GM21529 (cell line): Measurements from ENCODE around the gene PXT1.
"Not testable (repeated sequence)": the region's sequence is repeated elsewhere in the genome, so short reads cannot be mapped to it uniquely, and the experiment has no call there.

Experiments
- ATAC-seq: cut with Tn5 transposase; IDR thresholded peaks from one replicate; pipeline ENCODE4 v1.9.1; 2021; ENCODE audit not compliant: unreplicated experiment

PXT1 gene, protein sequence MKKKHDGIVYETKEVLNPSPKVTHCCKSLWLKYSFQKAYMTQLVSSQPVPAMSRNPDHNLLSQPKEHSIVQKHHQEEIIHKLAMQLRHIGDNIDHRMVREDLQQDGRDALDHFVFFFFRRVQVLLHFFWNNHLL

DNA sequence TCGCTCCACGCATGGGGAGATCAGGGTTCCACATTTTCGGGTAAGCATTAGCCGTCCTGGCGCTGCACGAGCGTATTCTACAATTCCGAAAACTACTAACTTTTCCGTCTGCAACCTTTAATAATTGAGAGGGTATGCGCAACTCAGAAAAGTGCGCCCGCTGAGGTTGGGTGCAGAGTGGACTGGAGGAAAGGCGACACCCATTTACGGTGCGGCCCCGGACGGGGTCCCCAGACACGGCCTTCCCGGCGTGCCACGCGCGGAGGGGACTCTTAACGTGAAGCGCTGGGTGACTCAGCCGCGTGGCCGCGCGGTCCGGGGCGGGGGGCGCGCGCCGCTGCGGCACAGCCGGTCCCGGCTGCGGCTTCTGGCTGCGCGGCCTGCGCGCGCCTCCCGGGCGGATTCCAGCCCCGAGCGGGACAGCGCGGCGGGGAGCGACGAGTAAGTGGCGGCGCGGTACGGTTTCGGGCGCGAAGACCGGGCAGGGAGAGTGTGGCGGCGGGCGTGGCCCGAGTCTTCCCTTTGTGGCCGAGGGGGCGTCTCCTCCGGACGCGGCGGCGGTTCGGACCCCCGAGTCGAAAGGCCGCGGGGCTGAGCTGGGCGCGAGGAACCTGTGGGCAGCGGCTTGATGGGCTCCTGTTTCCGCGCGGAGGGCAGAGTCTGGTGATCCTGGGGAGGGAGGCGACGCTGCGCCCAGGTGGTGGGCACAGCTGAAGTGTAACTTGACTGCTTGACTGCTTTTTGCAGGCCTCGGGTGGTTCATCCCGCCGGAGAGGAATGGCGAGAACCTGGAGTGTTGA lies at the start of gene PXT1, which contains the start of gene KCTD20:
TSS of gene PXT1 (minus strand) at position 184 of the 800 bp plus-strand sequence. CDS start 16,772 bp downstream, outside the sequence.
TSS of gene KCTD20 (plus strand) at position 330 of the 800 bp plus-strand sequence. CDS start 27,098 bp downstream, outside the sequence.
- peak; percentile 74 for ATAC-seq

DNA sequence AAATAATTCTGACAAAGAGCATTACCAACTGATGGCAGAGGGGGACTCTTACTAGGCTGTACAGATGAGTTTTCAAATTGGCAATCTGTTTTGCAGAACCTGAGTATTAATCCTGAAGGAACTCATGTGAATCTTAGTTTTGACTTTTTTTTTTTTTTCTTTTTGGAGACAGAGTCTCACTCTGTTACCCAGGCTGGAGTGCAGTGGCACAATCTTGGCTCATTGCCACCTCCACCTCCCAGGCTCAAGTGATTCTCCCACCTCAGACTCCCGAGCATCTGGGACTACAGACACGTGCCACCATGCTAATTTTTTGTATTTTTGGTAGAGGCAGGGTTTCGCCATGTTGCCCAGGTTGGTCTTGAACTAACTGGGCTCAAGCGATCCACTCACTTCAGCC lies 49.4 kb upstream of the PXT1 start:
- ATAC-seq, result no peak

DNA sequence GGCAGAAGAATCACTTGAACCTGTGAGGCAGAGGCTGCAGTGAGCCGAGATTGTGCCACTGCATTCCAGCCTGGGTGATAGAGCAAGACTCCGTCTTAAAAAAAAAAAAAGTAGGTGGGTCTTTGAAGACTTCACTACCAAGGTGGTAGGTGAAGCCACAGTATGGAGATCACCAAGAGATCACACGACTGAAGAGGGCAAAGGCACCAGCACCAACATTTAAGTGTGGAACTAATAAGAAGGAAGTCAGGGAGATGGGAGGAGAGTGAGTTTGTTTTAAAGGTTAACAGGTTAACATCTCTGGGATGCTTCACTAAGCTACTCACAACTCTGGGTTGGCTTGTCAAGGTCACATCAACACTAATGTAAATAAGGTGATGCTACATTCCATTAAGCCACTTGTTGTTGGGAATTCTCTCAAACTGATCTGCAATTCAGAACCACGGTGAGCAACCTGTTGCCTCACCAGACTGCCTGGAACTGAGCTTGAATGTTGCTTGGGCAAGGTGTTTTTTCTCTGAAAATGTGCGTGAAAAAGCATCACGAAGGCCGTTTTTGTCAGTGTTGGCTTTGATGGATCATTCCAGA lies 48.8 kb upstream of the PXT1 start:
- ATAC-seq, result no peak

DNA sequence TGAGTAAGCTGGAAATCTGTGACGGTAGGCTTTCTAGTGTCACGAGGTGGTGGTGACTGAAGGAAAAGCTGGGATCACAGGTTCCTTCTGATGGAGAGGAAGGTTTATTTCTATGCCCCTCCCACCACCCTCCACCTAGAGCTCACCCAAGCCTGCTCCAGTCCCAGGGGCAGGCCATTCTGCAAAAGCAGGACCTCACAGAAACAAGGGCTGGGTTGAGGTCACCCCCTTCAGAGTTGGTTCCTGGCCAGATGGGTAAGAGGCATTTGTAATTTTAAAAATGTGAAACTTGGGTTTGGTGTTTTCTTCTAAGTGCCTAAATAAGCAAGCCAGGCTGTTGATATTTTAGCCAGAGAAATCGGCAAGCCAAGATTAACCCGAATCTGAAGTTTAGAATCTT lies 46.8 kb upstream of the PXT1 start:
- no peak for ATAC-seq

DNA sequence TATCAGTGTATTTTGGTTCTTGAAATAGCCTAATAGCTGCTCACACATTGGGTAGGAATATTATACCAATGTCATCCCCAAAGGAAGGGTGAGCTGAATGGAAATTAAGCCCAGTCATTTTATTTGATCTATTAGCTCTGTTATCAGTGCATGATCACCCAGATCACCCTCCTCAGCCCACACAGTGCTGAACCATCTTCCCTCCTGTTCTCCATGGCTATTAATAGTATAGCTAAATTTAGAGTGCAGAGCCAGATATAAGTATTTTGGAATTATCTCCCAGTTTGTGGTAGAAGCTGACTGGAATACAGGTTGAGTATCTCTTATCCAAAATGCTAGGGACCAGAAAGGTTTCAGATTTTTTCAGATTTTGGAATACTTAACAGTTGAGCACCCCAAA lies 45.6 kb upstream of the PXT1 start:
- ATAC-seq, result no peak

DNA sequence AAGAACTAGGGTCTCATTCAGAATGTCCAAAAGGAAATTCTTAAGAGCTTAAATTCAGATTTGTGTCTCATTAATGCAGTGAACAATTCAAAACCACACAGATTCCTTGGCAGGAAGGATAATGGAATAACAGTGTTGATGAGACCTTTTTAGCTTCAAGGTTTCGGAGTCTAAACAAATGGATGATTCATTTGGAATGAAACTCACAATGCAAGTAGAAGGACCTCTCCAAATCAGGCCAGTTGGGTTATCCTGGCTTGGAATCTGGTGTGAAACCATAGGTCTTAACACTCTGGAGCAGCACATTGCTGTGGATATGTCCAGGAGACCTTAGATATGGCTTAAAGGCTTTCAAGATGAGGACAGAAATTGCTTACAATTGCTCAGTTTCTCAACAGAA lies 45.0 kb upstream of the PXT1 start:
- no peak for ATAC-seq

DNA sequence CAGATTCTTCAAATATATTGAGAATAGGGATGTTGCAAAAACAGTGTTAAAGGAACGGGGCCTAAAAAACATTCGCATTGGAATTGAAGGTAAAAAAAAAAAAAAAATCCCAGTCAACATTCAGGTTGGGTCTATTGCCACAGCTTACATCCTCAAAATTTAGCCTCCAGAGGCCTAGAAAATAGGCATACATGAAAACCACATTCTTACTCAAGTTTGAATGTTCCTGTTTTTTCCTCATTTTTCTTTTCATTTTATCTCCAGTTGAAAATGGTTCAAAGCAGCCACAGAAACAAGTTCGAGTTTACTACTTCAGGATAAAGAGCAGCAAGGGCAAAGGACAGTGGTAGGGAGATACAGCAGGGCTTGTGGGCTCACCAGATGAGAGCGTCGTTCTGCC lies 42.1 kb upstream of the PXT1 start:
- no peak for ATAC-seq

DNA sequence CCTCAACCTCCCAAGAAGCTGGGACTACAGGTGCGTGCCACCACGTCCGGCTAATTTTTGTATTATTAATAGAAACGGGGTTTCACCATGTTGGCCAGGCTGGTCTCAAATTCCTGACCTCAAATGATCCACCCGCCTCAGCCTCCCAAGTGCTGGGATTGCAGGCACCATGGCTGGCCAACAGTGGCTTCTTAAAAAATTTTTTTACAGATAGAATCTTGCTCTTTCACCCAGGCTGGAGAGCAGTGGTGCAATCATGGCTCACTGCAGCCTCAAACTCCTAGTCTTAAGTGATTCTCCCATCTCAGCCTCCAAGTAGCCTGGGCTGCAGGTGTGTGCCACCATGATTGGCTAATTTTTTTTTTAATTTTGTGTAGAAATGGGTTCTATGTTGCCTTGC lies 40.7 kb upstream of the PXT1 start:
- ATAC-seq, result not testable (repeated sequence)

DNA sequence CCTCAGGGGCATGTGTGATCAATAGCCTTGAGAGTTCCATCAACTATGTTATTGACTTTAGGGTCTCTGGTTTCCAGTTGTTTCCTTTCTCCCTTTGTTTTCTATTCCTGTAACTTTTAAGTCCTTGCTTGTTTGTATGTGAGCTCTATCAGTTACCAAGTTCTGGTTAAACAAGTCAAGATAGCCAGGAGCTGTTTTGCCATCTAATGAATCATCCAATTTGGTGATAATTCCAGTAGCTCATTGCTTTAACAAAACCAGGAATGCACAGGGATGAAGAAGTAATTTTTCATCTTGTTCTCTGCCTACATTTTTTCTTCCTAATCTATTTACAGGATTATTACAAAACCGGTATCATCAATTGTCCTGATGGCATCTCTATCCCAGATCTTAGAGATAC lies 36.6 kb upstream of the PXT1 start:
- ATAC-seq, result no peak

DNA sequence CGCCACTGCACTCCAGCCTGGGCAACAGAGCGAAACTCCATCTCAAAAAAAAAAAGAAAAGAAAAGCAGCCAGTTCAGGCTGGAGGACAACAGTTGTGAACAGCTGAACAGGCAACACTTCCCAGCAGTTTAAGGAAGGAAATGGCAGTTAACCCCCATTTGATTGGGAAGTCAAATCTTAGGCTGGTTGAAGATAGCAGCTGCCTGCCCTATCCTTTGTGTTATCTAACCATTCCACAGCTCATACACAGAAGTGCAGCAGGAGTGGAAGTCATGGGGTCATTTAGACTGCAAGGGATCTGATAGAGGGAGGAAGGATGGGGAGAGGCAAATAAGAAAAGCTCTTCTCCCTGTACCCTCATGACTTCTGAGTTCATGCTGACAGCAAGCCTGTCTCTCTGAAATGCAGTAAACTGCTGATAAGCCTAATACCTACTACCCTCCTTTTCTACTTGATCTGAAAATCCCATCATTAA lies 35.4 kb upstream of the PXT1 start:
- no peak for ATAC-seq

DNA sequence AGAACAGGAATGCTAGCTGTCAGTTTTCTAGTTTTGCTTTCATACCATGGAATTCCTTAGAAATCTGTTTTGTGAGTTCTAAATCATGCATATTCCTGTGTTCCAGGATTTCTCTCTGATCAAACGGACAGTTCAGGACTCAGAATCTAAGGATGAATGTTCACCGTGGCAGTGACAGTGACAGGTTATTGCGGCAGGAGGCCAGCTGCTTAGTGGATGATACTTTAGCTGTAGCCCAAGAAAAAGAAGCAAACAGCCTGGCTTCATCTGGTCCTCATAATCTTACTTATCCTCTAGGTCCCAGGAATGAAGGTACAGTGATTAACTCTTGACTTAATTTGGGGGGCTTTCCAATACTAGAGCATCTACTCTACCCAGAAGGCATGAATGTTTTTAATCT lies 27.3 kb upstream of the PXT1 start:
- no peak for ATAC-seq

DNA sequence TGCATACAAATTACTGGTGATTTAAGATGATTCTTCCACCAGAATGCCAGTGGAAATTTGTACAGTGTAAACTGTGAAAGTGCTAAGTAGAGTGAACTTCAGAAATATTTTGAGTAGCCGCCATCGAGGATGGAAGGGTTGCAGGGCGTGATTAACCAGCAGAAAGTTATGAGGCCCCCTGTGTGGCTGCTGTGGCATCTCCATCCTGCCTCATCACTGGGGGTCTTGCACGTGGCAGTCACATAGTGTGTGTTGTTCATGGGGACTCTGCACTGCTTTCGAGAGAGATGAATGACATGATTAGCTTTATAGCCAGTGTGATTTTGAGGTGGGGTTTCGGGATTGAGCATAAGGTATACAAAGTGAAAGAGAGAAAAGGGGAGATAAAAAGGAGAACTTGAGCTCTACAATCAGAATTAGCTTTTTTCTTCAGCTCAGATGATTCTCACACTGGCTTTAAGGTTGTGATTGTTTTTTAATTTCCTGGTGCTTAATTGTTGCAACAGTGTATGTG lies 26.6 kb upstream of the PXT1 start:
- ATAC-seq, result no peak

DNA sequence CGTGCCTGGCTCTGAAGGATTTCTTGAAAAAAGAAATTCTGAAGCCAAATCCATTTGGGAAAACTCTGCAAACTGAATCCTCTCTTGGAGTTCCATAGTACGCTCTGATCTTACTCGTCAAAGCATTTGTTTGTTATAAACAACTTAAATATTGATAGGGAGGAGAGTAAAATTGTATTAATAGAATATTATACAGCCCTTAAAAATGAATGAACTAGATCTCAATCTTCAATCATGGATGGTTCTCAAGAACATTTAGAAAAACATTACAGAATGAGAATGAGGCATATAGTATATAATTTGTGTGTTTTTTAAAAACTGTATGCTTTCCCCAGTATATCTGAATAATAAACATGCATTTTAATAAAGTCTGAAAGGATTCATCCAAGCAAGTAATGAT lies 25.0 kb upstream of the PXT1 start:
- ATAC-seq, result no peak

DNA sequence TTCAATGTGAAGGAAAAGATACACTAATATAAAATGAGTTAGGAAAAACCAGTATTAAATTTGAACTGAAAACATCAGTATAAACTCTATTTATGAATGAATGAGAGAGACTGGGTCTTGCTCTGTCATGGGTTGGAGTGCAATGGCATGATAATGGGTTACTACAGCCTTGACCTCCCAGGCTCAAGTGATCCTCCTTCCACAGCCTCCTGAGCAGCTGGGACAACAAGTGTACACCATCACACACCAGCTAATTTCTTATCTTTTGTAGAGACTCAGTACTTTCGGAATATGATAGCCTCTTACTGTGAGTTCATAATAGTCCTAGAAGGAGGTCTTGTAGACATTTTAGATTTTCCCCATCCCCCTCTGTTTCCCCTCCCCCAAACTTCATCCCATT lies 21.6 kb upstream of the PXT1 start:
- ATAC-seq, result no peak

DNA sequence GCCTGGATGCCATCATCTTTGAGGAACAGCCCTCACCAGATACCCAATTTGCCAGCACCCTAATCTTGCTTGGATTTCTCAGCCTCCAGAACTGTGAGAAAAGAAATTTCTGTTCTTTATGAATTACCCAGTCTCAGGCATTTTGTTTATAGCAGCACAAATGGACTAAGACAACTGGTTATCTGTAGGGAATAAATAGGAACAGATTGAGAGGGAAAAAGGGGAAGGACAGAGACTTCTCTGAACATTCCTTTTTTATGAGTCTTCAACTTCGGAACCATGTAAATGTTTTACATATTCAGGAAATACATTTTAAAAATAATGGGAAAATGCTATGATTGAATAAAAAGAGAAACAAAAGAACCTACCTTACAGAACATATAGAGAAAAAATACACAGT lies 21.0 kb upstream of the PXT1 start:
- ATAC-seq, result no peak

DNA sequence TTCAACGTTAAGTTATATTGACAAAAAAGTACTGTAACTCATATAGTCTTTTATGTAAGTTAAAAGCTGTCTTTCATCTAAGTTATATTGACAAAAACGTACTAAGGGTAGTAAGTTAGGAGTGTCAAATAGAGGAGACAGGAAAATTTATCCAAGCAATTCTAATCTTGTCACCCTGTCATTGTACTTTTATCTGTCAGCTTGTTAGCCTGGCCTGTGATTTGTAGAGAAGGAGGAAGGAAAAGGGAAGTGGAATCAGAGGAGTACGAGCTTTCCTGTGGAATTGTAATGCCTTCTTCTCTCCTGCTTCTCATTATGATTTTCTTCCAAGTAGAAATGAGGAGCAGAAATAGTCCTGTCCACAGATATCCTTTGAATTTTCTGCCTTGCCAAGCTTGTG lies 19.0 kb upstream of the PXT1 start:
- ATAC-seq, result no peak

DNA sequence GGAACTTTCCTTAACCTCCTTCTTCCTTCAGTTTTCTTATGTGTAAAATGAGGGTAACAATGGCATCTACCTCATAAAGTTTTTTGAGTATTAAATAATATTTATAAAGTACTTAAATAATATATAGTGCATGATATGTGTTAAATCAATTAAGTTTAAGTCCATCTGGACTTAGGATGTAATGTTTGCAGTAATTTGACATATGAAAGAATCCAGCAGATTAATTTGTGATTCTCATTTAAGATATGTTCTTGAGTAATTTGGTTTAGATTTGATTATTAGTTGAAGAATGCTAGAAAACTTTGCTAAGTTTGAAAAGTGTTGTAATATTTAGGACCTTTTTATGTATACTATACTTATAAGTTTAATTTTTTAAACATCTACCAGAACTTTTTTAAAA lies 18.3 kb upstream of the PXT1 start:
- no peak for ATAC-seq

DNA sequence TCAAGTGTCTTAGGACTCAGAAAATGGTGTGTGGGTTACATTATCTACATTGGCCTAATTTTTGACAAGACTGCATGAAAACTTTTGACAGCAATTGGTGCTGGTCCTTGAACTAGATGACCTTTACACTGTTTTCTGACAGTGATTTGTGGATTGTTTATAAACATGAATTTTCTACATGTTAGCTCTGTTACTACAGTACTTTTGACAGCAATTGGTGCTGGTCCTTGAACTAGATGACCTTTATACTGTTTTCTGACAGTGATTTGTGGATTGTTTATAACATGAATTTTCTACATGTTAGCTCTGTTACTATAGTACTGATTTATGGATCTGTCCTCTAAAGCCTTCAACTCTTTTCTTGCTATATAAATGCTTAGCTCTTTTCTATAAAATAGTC lies 16.8 kb upstream of the PXT1 start:
- ATAC-seq, result no peak

DNA sequence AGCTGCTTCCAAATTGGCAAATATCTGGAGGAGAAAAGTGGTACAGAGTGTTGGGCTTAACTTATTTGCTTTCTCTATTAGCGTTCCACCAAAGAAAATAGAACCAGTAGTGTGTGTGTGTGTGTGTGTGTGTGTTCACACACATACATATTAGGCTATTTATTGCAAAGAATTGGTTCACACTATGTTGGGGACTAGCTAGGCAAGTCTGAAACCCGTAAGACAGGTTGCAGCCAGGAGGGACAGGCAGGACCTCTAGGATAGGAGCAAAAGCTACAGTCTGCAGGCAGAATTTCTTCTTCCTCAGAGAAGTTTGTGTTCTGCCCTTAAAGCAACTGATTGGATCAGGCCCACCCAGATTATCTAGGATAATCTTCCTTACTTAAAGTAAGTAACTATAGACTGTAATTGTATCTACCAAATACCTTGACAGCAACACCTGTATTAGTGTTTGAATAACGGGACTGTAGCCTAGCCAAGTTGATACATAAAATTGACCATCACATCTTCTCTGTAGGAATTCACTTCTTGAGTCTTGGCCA lies 12.9 kb upstream of the PXT1 start:
- no peak for ATAC-seq

DNA sequence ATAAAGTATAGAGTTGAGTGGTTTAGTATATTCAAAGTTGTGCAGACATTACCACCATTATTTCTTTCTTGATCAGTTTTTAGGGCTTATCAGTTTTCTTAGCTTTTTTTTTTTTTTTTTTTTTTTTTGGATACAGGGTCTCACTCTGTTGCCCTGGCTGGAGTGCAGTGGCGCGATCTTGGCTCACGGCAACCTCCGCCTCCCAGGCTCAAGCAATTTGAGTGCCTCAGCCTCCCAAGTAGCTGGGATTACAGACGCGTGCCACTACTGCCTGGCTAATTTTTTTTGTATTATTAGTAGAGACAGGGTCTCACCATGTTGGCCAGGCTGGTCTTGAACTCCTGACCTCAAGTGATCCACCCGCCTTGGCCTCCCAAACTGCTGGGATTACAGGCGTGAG lies 10.2 kb upstream of the PXT1 start:
- not testable (repeated sequence) for ATAC-seq

DNA sequence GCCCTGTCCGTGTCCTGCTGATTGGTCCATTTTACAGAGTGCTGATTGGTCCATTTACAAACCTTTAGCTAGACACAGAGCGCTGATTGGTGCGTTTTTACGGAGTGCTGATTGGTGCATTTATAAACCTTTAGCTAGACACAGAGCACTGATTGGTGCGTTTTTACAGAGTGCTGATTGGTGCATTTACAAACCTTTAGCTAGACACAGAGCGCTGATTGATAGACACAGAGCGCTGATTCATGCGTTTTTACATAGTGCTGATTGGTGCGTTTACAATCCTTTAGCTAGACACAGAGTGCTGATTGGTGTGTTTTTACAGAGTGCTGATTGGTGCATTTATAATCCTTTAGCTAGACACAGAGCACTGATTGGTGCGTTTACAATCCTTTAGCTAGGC lies 6.5 kb upstream of the PXT1 start:
- not testable (repeated sequence) for ATAC-seq

DNA sequence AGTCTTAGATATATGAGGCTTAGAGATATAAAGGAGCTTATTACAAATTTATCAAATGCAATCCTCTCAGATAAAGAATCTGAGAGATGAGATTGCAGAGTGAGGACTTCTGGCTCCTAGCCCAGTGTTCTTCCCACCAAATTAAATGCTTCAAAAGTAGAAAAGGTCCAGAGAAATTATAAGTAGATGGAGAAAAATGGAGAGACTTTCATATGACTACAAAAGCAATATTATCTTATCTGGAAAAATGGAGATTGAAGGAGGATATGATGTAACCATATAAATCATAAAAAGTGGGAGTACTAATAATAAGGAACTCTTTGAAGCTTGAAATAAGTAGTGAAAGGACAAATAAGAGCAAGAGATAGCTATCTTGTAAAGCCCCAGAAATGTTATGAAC lies 3.0 kb upstream of the PXT1 start:
- ATAC-seq, result no peak
